ENCODE results near the gene PIGN. TPM values are rescaled to one million over a fixed set of nuclear protein-coding genes. Genes with fewer than 3 reads are reported as not detected.

The PIGN gene
- total and polyA plus RNA-seq, 2 donors (not counting 1 experiment from before 2014, with no cell fraction given) = 2.7 to 37.3 TPM

DNA sequence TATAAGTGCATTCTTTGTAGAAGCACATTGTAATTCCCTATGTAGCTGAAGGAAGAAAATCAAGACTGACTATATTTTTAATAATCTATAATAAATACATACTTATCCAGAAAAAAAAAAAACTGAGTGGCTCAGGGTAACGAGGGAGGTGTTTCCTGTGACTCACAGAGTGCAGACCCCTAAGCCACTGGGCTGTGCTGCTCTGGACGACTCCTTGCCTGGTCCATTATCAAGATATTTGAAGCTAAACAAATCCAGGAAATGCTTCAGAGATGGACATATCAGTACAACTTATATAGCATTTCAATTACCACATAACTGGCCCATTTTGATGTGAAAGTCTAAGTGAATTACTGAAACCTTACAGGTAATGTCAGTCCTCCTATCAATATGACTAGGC is 80.6 kb downstream of the PIGN start:
- no peak overlapping the region for H3K9ac ChIP-seq (ENCODE audit: low read length)
- no peaks in the 10 kb centered on the region for H3K79me2 ChIP-seq (ENCODE audit: control insufficient read depth, insufficient read depth, low read length)
- H3K4me1 Mint-ChIP-seq = no peaks in the 10 kb centered on the region
- H2AFZ ChIP-seq (ENCODE audit: insufficient read depth, low read depth, low read length, poor library complexity, severe bottlenecking) = no peak overlapping the region
- DNase-seq (no peak), ATAC-seq (ENCODE audit: low read depth) (no peak)
- TF ChIP-seq EZH2 (IDR thresholded peaks at IDR 0.05; ENCODE audit: borderline replicate concordance, insufficient read depth, low read depth, low read length, poor library complexity, severe bottlenecking) = no peak
- TF ChIP-seq CTCF (IDR thresholded peaks at IDR 0.05) = no peak
- POLR2A ChIA-PET = no interaction called here
- peaks cover 2 to 7% of the 10 kb centered on the region in 2 experiments for H3K36me3 ChIP-seq (replicated peaks in 1 of 2; ENCODE audit: control extremely low read depth in 1 of 2, control insufficient read depth in 1 of 2, extremely low read depth in 1 of 2, insufficient read depth in 2 of 2, low read length in 1 of 2)
- no peaks in the 10 kb centered on the region for H3K27me3 ChIP-seq (replicated peaks in 1 of 4; ENCODE audit: control extremely low read depth in 1 of 4, control insufficient read depth in 3 of 4, insufficient read depth in 4 of 4, low read length in 3 of 4)
- no peak overlapping the region for H3K4me3 ChIP-seq (ENCODE audit: control extremely low read depth in 1 of 5, extremely low read depth in 1 of 5, insufficient read depth in 1 of 5, low read depth in 2 of 5, low read length in 4 of 5)
- H4K20me1 ChIP-seq (ENCODE audit: control insufficient read depth, insufficient read depth, low read length, poor library complexity, severe bottlenecking) = no peaks in the 10 kb centered on the region
- WGBS (ENCODE audit: insufficient coverage) = 100% methylated on average over 1 of the region's 2 CpGs
- no peaks in the 10 kb centered on the region for H3K9me3 Mint-ChIP-seq (ENCODE audit: insufficient read depth)
- no peaks in the 10 kb centered on the region for H3K4me1 ChIP-seq (ENCODE audit: control insufficient read depth in 2 of 2, insufficient read depth in 2 of 2, low read length in 2 of 2)
- no peak overlapping the region for H3K27ac Mint-ChIP-seq
- intact Hi-C loops (cut with micrococcal nuclease) = no loop called here
- no peak overlapping the region for H3K27ac ChIP-seq (ENCODE audit: low read length in 2 of 2)
- no peak overlapping the region for H3K4me2 ChIP-seq (replicated peaks; ENCODE audit: low read depth, low read length, poor library complexity, severe bottlenecking)
- CTCF ChIA-PET = no interaction called here
- H3K27me3 Mint-ChIP-seq = no peaks in the 10 kb centered on the region
- no peaks in the 10 kb centered on the region for H3K9me3 ChIP-seq (ENCODE audit: control extremely low read depth in 1 of 3, control insufficient read depth in 2 of 3, insufficient read depth in 1 of 3, low read length in 2 of 3)
- no peak overlapping the region for H3K4me3 Mint-ChIP-seq

GRCh38 chr18:62105376-62105775 is 81.5 kb downstream of the PIGN start:
- Mint-ChIP-seq H3K9me3 (ENCODE audit: insufficient read depth) (no peaks in the 10 kb centered on the region), H3K4me1 (no peaks in the 10 kb centered on the region), H3K27me3 (no peaks in the 10 kb centered on the region), H3K27ac (no peak overlapping the region), H3K4me3 (no peak overlapping the region)
- H3K4me2 ChIP-seq (replicated peaks; ENCODE audit: low read depth, low read length, poor library complexity, severe bottlenecking) = no peak overlapping the region
- no peaks in the 10 kb centered on the region for H3K9me3 ChIP-seq (ENCODE audit: control extremely low read depth in 1 of 3, control insufficient read depth in 2 of 3, insufficient read depth in 1 of 3, low read length in 2 of 3)
- H4K20me1 ChIP-seq (ENCODE audit: control insufficient read depth, insufficient read depth, low read length, poor library complexity, severe bottlenecking) = no peaks in the 10 kb centered on the region
- H3K4me1 ChIP-seq (ENCODE audit: control insufficient read depth in 2 of 2, insufficient read depth in 2 of 2, low read length in 2 of 2) = no peaks in the 10 kb centered on the region
- peaks cover 4 to 7% of the 10 kb centered on the region in 2 experiments for H3K36me3 ChIP-seq (replicated peaks in 1 of 2; ENCODE audit: control extremely low read depth in 1 of 2, control insufficient read depth in 1 of 2, extremely low read depth in 1 of 2, insufficient read depth in 2 of 2, low read length in 1 of 2)
- ChIA-PET CTCF (no interaction called here), POLR2A (no interaction called here)
- intact Hi-C loops (cut with micrococcal nuclease) = no loop called here
- no peak overlapping the region for H3K27ac ChIP-seq (ENCODE audit: low read length in 2 of 2)
- no peaks in the 10 kb centered on the region for H3K27me3 ChIP-seq (replicated peaks in 1 of 4; ENCODE audit: control extremely low read depth in 1 of 4, control insufficient read depth in 3 of 4, insufficient read depth in 4 of 4, low read length in 3 of 4)
- TF ChIP-seq EZH2 (IDR thresholded peaks at IDR 0.05; ENCODE audit: borderline replicate concordance, insufficient read depth, low read depth, low read length, poor library complexity, severe bottlenecking) (no peak), CTCF (IDR thresholded peaks at IDR 0.05) (no peak)
- WGBS (ENCODE audit: insufficient coverage) = no CpG with 5 or more reads among the region's 3 CpGs
- DNase-seq (no peak), ATAC-seq (ENCODE audit: low read depth) (no peak)
- no peaks in the 10 kb centered on the region for H3K79me2 ChIP-seq (ENCODE audit: control insufficient read depth, insufficient read depth, low read length)
- no peak overlapping the region for H3K4me3 ChIP-seq (ENCODE audit: control extremely low read depth in 1 of 5, extremely low read depth in 1 of 5, insufficient read depth in 1 of 5, low read depth in 2 of 5, low read length in 4 of 5)
- no peak overlapping the region for H2AFZ ChIP-seq (ENCODE audit: insufficient read depth, low read depth, low read length, poor library complexity, severe bottlenecking)
- no peak overlapping the region for H3K9ac ChIP-seq (ENCODE audit: low read length)

All from B cell (primary cell).